NCI-H128 (cell line): ENCODE data around the gene CRPPA.
"Not testable (repeated sequence)": the region's sequence is repeated elsewhere in the genome, so short reads cannot be mapped to it uniquely, and the experiment has no call there.

ENCODE experiments used
- DNase-seq: peaks from one replicate; lab custom pipeline; 2025; ENCODE audit not compliant: unreplicated experiment; lab: John Stamatoyannopoulos, UW

The CRPPA gene

DNA sequence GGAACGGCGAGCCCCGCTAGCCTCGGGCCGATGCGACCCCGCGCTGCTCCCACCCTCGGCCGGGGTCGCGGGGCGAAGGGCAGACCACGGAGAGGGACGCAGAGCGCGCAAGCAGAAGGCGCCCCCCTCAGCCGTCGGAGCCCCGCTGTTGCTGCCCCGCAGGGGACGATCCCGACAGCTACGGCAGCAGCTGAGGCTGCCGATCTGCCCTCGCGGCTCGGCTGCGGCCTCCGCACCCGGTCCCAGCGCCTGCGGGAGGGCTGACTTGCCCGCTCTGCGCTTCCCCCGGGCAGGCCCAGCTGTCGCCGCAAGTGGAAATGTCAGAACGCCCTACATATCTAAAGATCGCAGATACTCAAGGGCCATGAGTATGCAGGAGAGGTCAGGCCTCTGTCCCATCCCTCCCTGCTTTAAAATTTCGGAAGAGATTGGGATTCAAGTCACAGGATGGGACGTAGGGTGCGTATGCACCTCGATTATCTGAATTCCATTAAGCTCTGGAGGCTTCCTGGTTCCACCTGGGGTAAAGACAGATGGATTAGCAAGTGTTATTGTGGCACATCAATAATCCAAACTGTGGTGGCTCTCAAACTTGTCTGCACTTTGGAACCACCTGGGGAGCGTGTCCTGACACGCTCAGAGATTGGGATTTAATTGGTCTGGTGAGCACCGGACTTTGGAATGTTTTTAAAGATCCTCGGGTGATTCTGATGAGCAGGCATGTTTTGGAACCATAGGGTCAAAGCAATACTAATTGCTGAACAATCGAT lies at the start of gene CRPPA:
Gene CRPPA, minus strand, starts transcription at position 206 of the 770 bp plus-strand sequence. CDS start 216 bp downstream, outside the sequence.
- no peak for DNase-seq

GRCh38 chr7:16465469-16466361 lies 44.4 kb upstream of the CRPPA start, which contains the start of gene SOSTDC1:
Gene SOSTDC1, minus strand, starts transcription at chr7:16465738. Its CDS starts 70 bp downstream, at chr7:16465668.
- DNase-seq: no peak

DNA sequence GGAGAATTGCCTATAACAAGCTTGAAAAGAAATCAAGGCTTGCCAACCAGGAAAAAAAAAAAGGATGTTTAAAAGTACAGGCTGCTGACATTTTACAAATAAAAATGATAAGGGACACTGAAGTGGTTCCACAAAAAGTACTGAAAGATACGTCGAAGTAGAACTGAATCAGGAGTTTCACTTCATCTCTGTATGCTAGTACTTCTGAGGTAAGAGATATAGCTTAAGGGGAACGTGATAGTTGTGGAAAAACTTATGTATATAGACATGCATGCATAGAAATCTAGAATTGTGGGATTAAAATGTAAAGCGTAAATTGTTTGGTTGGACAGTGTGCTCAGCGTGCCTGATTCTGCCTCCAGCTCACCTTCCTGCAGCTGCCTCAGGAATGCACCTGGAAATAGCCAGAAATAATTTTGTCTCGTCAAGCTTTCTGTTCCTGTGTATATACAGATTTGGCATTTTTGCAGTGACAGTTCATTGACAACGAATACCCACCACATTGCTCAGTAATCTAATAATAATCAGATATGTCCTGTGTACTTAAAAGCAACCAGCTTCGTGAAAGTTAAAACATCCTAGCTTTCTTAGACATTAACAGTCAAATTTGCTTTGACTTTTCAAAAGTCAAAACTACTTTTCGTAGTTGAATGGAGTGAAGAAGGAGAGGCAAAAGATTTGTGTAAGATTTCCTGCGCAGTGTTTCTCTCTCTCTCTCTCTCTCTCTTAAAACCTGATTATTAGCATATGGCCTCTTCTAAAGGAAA lies 42.8 kb upstream of the CRPPA start:
- no peak for DNase-seq

DNA sequence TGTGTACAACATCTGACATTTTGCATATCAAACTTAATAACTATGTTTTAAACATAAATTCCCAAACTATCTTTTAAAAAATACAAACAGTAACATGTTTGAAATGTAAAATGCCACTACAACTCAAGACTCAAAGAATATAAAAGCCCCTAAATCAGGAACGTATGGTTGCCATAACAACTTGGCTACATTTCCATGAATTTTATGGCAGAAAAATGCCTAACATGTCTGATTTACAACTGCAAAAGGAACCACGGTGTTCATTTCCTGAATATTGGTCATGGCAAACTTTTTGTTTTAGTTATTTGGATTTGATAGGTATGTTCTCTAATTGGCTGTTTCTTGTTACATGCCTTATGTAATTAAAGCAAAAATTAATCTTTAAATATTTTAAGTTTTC lies 42.2 kb upstream of the CRPPA start:
- no peak for DNase-seq

- DNase-seq: no peak
Observed at GRCh38 chr7:16462431-16462889, 41.1 kb upstream of the CRPPA start.

GRCh38 chr7:16460789-16461493 lies 39.6 kb upstream of the CRPPA start:
- DNase-seq: no peak

GRCh38 chr7:16456303-16456702 lies 35.0 kb upstream of the CRPPA start:
- DNase-seq: not testable (repeated sequence)

DNA sequence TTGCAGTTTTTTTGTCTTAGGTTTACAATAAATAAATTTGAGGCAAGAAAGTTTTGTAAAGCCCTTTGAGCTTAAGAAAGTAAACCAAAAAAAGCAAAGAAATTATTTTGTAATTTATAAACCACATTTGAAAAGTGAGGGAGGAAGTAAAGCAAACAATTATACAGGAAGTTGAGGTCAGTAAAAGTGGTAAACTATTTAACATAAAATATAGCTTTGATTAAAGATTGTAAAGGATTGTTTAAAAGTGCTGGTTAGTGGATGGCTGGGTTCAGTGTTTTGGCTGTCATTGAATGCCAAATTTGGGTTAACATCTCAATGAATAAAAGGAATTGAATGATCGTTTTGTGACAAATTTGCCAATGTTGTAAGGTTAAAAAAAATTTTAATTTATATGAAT lies 34.3 kb upstream of the CRPPA start:
- DNase-seq: no peak

DNA sequence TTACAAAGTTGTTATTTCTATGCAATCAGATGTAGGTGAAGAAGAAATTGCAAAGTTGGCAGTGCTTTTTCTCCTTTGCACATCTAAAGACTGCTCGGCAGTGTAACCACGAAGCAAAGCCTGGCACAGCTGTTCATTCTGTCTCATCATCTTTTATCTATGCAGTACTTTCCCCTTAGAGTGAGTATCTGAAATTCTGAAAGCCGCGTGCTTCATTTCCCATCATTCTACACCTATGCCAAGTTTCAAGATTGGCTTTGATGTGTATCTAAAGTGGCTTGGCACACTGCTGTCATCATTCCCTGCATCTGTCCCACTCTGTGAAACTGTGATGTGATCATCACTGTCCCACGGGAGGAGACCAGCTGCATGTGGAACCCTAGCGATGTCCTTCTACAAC lies 29.0 kb upstream of the CRPPA start:
- DNase-seq: no peak

- no peak for DNase-seq
Observed at GRCh38 chr7:16447876-16448275, 26.5 kb upstream of the CRPPA start.

DNA sequence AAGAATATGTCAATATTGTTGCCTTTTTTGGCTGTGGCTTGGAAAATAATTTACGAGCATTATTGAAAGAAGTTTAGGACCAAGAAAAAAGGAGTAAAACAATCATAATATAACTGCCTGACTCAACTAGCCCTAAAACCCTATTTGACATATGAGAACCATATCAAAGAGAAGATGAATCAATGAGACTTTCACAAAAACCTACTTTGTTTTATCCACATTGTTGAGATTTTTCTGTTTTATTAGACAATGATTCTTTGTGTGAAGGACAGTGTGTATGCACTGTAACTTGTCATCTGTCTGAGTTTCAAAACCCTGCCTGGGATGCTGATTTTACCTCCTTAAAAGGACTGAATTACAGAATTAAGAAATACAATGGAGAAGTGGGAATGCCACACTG lies 25.2 kb upstream of the CRPPA start:
- DNase-seq: no peak

- not testable (repeated sequence) for DNase-seq
Observed at GRCh38 chr7:16443871-16444270, 22.5 kb upstream of the CRPPA start.

- DNase-seq: no peak
Observed at GRCh38 chr7:16438988-16439387, 17.6 kb upstream of the CRPPA start.

DNA sequence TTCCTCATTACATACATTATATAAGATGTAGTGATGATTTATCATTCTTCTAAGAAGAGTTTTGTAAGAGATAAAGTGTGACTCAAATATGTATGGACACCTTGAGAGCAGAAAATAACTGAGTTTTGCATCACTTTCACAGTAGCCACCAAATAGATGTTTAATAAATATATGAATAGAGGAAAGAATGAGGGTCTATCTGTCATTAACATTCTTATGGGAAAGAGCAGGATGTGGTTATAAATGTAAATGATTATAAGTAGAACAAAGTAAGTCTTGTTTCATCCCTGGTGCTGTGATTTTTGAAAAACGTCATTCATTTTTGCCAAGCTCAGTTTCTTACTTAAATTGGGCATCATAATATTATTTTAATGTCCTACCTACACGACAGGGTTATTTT lies 15.0 kb upstream of the CRPPA start:
- no peak for DNase-seq

DNA sequence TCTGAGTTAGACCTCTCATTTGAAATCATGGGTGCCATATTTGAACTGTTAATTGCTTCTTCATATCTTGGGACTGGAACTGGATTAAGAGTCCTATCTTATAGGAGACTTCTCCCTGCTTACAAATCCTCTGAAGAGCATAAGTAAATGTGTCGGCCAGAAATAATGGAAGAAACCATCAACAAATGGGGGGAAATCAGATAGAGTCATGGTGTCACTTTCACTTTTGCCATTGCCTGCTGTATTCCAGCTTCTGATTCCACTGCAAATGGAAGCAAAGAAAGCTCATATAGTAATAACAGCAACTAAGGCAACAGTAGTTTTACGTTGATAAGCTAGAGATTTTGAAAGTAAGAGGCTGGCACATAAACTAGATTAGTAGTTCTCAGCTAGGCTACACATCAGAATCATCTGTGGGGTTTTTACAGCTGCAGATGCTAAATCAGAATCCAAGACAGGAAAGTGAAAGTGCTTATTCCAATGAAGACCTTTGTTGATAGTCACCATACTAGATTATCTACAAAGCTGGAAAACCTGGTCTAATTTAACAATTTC lies 12.3 kb upstream of the CRPPA start:
- DNase-seq: no peak

- DNase-seq: no peak
Observed at GRCh38 chr7:16432425-16432731, 11.0 kb upstream of the CRPPA start.

GRCh38 chr7:16431646-16432424 lies 10.5 kb upstream of the CRPPA start:
- DNase-seq: no peak

GRCh38 chr7:16430133-16430532 lies 8.8 kb upstream of the CRPPA start:
- DNase-seq: no peak

DNA sequence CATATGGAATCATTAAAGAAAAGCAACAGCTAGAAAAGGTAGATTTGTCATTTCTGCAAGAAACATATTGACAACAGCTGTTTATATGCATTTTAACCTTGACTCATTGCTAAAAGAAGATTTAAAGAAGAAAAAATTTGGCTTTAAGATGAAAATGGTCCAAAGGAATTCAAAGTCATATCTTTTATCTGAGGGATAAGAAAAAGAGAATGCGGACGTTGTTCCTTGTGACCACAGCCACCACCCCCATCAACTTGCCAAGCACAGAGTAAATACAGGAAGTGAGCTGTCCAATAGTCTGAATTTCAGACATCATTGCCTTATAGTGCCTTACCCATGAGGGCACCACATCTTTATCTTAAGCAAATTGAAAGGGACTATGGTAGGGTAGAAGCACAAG lies 7.3 kb upstream of the CRPPA start:
- no peak for DNase-seq

- DNase-seq: no peak
Observed at GRCh38 chr7:16428182-16428581, 6.8 kb upstream of the CRPPA start.
